Measurements from ENCODE around the gene COLGALT1.
"Not testable (repeated sequence)": the region's sequence is repeated elsewhere in the genome, so short reads cannot be mapped to it uniquely, and the experiment has no call there.

Gene COLGALT1

GRCh38 chr19:17534767-17535166 lies 20.7 kb upstream of the COLGALT1 start:
- no peak for DNase-seq

DNA sequence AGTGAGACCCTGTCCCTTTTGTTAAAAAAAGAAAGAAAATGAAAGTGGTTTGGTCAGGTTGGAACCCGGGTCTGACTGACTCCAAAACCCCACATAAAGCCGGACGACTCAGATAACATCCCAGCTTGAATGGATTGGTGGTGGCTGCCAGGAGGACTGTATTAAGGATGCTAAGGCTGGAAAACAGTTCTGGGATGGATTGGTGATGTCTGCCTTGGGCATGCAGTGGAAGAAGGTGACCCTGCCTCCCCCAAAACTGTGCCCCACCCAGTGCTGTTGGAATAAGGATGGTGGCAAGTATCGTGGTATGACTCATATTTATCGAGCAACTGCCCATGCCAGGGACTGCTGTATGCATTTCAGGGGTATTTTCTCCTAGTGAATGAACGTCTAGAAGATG lies 18.5 kb upstream of the COLGALT1 start:
- no peak for DNase-seq

- DNase-seq: no peak
These were observed 16.7 kb upstream of the COLGALT1 start for GRCh38 chr19:17538684-17539237.

GRCh38 chr19:17539238-17540117 lies 16.0 kb upstream of the COLGALT1 start:
- DNase-seq: peak; percentile 57

DNA sequence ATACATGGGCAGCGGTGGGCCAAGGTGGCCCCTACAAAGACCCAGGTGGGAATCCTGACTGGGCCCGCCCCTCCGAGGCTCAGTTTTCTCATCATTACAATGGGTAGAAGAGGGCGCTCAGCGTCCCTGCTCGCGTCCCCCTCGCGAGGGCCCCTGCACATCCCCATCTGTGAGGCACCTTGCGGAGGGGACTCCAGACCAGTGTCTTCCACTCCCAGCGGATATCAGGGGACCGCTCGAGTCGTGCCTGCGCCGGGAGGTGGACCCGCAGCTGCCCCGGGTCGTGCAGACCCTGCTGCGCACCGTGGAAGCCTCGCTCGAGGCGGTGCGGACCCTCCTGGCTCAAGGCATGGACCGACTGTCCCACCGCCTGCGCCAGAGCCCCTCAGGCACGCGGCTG lies 15.3 kb upstream of the COLGALT1 start:
- no peak for DNase-seq

DNA sequence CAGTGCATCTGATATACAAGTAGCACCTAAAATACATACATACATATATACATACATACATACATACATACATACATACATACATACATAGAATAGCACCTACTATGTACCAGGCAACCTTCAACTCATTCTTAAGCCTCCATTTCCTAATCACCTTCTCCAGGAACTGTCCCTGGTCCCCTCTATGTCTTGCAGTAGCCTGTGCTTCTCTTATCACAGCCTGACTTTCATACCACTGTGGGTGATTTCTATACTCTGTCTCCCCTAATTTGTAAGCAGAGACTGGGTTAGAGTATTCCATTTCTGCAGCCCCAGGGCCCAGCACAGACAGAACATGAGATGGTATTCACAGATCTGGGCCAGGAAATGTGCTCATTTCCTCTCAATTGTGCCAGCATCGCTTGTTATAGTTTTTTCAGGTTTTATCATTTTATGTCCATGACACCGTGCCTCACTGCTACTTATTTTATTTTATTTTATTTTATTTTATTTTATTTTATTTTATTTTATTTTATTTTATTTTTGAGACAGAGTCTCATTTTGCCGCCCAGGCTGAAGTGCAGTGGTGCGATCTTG lies 14.2 kb upstream of the COLGALT1 start:
- DNase-seq: no peak

DNA sequence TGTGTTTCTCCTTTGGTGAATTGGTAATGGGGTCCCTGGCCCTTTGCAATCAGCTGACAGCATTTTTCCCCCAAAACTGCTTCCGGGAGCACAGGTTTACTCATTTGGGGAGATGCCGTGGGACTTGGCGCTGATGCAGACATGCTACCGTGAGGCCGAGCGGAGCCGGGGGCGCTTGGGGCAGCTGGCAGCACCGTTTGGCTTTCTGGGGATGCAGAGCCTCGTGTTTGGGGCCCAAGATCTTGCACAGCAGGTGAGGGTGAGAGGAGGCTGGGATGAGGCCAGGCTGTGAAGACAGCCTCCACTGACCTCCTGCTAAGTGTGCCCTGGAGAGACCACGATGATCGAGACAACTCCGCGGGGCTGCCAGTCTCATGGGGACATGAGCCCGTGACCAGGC lies 13.4 kb upstream of the COLGALT1 start:
- DNase-seq: no peak

GRCh38 chr19:17542793-17543582 lies 12.5 kb upstream of the COLGALT1 start:
- DNase-seq: no peak

GRCh38 chr19:17543986-17544385 lies 11.5 kb upstream of the COLGALT1 start:
- DNase-seq: no peak

DNA sequence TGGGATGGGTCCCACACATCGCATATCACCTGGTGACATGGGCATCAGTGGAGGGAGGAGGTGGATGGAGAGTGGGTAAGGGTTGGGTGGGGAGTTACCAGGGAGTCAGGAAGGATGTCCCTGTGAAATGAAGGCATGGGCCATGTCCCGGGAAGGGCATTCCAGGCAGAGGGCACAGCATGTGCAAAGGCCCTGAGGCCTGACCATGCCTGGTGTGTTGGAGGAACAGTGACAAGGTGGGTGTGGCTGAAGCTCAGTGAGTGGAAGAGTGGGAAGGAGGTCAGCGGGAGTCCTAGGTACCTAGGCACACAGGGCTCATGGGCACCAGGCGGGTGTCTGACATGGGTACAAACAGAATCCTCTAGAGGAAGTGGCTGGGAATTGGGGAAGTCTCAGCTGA lies 11.0 kb upstream of the COLGALT1 start:
- DNase-seq: no peak

DNA sequence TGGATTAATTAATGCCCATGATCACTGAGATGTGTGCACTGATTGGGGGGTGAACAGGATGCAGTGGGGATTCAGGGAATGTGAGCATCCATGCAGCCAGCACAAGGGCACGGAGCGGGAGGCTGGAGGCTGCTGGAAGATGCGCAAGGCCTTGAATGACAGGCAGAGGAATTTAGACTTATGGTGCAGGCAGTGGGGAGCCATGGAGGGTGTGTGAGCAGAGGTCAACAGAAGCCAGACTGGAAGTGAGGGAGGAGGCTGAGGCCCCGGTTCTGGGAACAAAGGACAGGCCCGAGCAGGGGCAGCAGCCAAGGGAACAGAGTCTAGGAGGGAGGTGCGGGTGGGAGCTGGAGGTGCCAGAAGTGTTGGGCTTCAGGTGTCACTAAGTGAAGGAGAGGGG lies 7.3 kb upstream of the COLGALT1 start:
- no peak for DNase-seq

- DNase-seq: no peak
These were observed 6.2 kb upstream of the COLGALT1 start for GRCh38 chr19:17549085-17549740.

DNA sequence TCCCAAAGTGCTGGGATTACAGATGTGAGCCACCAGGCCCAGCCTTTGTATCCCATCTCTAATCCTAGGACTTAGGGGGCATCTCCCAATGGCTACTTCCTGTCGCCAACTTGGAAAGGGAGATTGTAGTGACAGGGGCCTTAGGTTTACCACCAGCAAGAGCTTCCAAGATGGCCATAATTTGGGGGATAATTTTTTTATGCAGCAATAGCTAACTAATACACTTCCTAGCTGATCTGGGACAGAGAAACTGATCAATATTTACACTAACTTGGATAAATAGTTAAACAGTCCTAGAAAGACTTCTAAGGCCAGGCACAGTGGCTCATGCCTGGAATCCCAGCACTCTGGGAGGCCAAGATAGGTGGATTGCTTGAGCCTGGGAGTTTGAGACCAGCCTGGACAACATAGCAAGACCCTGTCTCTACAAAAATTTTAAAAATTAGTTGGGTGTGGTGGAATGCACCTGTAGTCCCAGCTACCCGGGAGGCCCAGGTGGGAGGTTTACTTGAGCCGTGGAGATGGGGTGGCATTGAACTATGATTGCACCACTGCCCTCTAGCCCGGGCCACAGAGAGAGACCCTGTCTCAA lies 5.3 kb upstream of the COLGALT1 start:
- DNase-seq: no peak

DNA sequence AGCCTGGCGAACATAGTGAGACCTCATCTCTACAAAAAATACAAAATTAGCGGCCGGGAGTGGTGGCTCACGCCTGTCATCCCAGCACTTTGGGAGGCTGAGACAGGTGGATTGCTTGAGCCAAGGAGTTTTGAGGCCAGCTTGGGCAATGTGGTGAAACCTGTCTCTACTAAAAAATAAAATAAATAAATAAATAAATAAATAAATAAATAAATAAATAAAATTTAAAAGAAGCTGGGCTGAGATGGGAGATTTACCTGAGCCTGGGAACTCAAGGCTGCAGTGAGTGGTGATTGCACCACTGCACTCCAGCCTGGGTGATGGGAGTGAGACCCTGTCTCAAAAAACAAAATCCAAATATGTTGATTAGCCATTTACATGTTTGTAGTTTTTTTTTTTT lies 2.7 kb upstream of the COLGALT1 start:
- not testable (repeated sequence) for DNase-seq

- DNase-seq: no peak
These were observed 2.2 kb upstream of the COLGALT1 start for GRCh38 chr19:17553256-17553655.

GRCh38 chr19:17554968-17555479 lies 425 bp upstream of the COLGALT1 start:
- DNase-seq: no peak

DNA sequence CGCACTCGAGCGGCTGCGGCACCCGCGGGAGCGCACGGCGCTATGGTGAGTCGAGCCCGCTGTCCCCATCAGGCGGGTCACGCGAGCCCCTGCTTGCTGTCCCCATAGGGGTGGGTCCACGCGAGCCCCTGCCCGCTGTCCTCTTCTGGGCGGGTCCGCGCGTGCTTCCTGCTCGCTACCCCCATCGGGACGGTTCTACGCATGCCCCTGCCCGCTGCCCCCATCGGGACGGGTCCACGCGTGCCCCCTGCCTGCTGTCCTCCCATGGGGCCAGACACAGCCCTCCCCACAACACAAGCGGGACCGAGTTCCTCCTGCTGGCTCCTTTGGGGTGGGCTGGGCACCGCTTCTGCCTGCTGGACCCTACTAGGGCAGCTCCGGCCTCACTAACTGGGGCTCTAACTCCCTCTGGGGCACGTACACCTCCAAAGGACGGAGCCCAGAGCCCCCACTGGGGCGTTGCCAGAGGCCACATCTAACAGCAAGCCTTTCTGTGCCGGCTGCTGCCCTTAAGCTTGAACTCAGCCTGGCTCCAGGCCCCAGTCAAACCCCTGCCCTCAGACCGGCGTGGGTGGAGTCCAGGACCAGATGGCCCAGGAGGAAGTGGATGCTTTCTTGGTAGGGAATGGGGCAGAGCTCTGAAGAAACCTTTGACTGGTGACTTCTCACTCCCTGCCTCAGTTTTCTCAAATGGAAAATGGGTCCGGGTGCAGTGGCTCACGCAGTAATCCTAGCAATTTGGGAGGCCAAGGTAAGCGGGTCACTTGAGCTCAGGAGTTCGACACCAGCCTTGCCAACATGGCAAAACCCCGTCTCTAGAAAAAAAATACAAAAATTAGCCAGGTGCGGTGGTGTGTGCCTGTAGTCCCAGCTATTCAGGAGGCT lies 722 bp downstream of the COLGALT1 start:
- DNase-seq: no peak

DNA sequence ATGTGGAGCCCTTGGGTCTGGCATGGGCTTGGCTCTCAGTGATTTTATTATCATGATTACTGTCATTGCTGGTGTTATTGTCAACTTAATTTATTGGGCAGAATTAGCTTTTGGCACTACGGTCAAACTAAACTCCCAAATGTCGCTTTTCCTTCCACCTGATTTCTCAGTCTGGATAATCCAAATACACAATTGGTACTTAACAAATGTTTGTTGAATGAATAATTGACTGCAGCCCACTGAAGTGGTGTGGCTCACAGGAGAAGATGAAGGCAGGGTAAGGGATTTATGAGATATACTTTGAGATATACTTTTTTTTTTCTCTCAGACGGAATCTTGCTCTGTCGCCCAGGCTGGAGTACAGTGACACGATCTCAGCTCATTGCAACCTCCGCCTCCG lies 1.5 kb downstream of the COLGALT1 start:
- DNase-seq: no peak

DNA sequence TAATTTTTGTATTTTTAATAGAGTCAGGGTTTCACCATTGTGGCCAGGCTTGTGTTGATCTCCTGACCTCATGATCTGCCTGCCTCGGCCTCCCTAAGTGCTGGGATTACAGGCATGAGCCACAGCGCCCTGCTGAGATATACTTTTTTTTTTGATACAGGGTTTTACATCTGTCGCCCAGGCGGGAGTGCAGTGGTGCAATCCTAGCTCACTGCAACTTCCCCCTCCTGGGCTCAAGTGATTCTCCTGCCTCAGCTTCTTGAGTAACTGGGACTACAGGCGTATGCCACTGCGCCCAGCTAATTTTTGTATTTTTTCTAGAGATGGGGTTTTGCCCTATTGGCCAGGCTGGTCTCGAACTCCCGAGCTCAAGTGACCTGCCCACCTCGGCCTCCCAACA lies 2.0 kb downstream of the COLGALT1 start:
- no peak for DNase-seq

- no peak for DNase-seq
These were observed 4.8 kb downstream of the COLGALT1 start for GRCh38 chr19:17560205-17560595.

- DNase-seq: no peak
These were observed 6.6 kb downstream of the COLGALT1 start for GRCh38 chr19:17562097-17562496.
